Nephron progenitor cell (in vitro differentiated cells): ENCODE results near the gene HOXA13.

Experiments used
- DNase-seq: peaks from one replicate; pipeline ENCODE4 v3.0.0; 2021
- H3K27ac Mint-ChIP-seq: 2 replicates; pipeline ENCODE4 v1.8.0; 2021; ENCODE audit warnings: mild to moderate bottlenecking, moderate library complexity, mixed read lengths
- H3K27me3 Mint-ChIP-seq: 2 replicates; pipeline ENCODE4 v1.8.0; 2021; ENCODE audit warnings: mild to moderate bottlenecking, low read depth, mixed read lengths; ENCODE audit not compliant: poor library complexity
- H3K36me3 Mint-ChIP-seq: 2 replicates; pipeline ENCODE4 v1.8.0; 2021; ENCODE audit warnings: low read depth, mixed read lengths
- H3K4me1 Mint-ChIP-seq: 2 replicates; pipeline ENCODE4 v1.8.0; 2021; ENCODE audit warnings: mixed read lengths
- H3K4me3 Mint-ChIP-seq: 2 replicates; pipeline ENCODE4 v1.8.0; 2021; ENCODE audit warnings: mild to moderate bottlenecking, moderate library complexity, mixed read lengths
- H3K9me3 Mint-ChIP-seq: 2 replicates; pipeline ENCODE4 v1.8.0; 2021; ENCODE audit warnings: mild to moderate bottlenecking, moderate library complexity, mixed read lengths
- TF ChIP-seq, protein P1 (sequence below): fragments of 200-600 bp; sonication (generic); IDR thresholded peaks from 2 replicates; pipeline ENCODE4 v1.5.0; 2021; ENCODE audit warnings: antibody characterized with exemption

HOXA13 gene

DNA sequence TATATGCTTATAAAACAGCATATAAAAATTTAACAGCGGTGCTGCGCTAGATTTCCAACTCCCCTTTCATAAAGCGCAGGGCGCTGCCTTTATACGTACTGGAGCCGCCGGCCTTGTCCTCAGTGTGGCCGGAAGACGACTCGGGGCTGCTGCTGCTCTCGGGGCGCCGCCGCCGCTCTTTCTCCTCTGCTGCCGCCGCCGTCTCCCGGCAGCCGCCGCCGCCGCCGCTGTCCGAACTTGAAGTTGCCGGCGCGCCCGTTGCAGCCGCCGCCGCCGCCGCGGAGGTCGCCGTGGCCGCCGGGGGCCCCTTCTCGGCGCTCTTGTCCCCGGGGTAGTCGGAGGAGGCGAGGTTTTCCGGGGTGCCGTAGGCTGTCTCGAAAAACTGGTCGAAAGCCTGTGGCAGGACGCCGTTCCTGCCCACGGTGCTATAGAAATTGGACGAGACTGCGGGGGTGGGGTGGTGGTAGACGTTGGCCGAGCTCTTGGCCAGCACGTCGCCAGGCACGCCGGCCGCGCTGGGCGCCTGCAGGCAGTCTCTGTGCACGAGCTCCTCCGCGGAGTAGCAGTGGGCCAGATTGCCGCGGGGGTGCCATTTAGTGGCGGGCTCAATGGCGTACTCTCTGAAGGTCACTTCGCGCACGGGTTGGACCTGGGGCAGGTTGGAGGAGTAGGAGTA, 15.4 kb downstream of the HOXA13 start:
- Mint-ChIP-seq H3K27ac (peak overlapping the region; percentile 83), H3K9me3 (no peaks in the 10 kb centered on the region), H3K27me3 (peaks cover 83% of the 10 kb centered on the region), H3K4me3 (peak overlapping the region; percentile 82), H3K36me3 (peaks cover 4% of the 10 kb centered on the region), H3K4me1 (peaks cover 75% of the 10 kb centered on the region)
- TF ChIP-seq, protein P1, sequence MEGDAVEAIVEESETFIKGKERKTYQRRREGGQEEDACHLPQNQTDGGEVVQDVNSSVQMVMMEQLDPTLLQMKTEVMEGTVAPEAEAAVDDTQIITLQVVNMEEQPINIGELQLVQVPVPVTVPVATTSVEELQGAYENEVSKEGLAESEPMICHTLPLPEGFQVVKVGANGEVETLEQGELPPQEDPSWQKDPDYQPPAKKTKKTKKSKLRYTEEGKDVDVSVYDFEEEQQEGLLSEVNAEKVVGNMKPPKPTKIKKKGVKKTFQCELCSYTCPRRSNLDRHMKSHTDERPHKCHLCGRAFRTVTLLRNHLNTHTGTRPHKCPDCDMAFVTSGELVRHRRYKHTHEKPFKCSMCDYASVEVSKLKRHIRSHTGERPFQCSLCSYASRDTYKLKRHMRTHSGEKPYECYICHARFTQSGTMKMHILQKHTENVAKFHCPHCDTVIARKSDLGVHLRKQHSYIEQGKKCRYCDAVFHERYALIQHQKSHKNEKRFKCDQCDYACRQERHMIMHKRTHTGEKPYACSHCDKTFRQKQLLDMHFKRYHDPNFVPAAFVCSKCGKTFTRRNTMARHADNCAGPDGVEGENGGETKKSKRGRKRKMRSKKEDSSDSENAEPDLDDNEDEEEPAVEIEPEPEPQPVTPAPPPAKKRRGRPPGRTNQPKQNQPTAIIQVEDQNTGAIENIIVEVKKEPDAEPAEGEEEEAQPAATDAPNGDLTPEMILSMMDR, result no peak
- peak; percentile 71 for DNase-seq

DNA sequence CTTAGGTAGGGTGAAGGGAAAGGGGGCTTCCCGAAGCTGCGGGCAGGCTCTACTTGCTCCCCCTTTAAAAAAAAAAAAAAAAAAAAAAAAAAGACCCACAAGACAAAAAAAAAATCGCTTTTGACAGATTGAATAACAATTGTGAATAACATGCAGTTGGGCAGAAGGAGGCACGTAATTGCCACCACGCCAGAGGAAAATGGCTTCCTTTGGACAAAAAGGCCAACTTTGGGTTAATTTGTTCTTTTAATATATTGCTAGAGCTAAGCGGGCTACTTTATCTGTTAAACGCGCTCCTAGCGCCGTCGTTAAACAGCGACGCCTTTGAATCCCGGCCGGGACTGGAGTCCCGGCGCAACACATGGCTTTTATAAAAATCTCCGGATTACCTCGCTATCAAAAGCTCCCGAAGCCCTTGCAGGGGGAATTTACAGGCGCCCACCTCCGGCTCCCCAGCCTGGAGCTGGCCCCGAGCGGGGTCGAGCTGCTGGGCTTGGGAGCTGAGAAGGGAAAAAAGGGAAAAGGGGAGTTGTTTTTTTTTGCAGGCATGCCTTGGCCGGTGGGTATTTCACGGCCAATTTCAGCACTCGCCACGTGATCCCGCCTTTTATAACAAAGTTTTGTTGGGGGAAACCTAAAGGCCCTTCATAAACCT, 16.1 kb downstream of the HOXA13 start:
- H3K4me3 Mint-ChIP-seq, result peak overlapping the region; percentile 82
- peak overlapping the region; percentile 61 for H3K27ac Mint-ChIP-seq
- peaks cover 83% of the 10 kb centered on the region for H3K27me3 Mint-ChIP-seq

DNA sequence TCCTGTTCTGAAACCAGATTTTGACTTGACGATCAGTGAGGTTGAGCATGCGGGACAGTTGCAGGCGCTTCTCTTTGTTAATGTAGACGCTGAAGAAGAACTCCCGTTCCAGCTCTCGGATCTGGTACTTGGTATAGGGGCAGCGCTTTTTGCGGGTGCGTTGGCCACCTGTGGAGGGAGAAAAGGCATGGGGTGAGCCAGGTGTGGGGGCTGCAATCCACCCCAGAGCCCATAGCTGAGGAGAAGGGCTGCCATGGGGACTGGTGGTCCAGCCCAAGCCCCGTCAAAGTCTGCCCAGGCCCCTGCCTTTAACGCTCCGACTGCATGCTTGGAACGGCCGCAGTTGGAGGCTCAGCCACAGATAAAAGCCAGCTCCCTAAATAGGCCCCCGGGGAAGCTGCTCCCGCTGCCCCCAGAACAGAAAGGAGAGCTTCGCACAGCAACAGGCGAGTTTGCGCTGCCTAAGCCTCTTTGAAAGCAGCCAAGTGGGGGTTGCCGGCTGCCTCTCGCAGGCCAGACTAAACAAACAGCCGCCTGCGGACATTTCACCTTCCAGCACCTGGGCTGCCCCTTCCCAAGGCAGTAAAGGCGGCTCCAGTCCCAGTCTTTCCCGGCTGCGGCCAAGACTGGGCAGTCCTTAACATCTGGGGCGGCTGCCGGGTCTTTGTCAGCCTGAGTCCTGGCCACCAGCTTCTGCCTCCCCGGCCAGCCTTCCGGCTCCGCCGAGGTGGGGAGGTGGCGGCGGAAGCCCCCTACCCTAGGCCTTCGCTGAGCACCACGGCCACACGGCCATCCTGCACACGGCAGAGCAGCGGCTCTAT, 16.8 kb downstream of the HOXA13 start:
- H3K9me3 Mint-ChIP-seq, result no peaks in the 10 kb centered on the region
- H3K4me3 Mint-ChIP-seq, result peak overlapping the region; percentile 82
- H3K36me3 Mint-ChIP-seq, result peaks cover 4% of the 10 kb centered on the region
- TF ChIP-seq, protein P1, result no peak
- H3K4me1 Mint-ChIP-seq, result peaks cover 75% of the 10 kb centered on the region
- H3K27ac Mint-ChIP-seq, result no peak overlapping the region
- peaks cover 83% of the 10 kb centered on the region for H3K27me3 Mint-ChIP-seq
- DNase-seq, result peak; percentile 47

More for the DNA sequence above, 16.1 kb downstream of the HOXA13 start:
- peaks cover 4% of the 10 kb centered on the region for H3K36me3 Mint-ChIP-seq
- DNase-seq, result peak; percentile 20
- TF ChIP-seq, protein P1, result no peak
- peaks cover 75% of the 10 kb centered on the region for H3K4me1 Mint-ChIP-seq
- no peaks in the 10 kb centered on the region for H3K9me3 Mint-ChIP-seq

DNA sequence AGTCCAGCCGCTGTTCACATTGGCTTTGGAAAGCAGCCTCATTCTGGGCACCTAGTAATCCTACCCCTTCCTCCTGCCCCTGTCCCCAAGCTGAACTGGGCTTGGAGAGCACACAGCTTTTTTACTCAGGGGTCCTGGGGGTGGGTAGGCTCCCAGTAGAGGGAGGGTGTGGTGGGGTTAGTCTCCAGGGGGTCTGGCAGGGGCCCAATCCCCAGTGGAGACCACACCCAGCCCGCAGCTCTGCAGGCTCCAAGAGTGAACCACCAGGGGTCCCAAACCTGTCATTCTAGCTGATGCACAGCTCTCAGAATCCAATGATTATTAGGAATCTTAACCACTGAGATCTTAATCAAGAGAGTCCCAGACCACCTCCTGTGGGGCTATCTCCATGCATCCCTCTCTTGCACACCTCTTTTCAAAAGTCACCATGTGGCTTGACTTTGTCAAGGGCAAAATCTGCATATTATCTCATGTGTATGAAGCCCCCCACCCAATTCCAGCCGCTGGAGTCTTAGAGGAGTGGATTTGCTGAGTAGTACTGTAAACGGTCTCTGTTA, 17.5 kb downstream of the HOXA13 start:
- H3K36me3 Mint-ChIP-seq, result peaks cover 4% of the 10 kb centered on the region
- H3K27me3 Mint-ChIP-seq, result peaks cover 81% of the 10 kb centered on the region
- peaks cover 75% of the 10 kb centered on the region for H3K4me1 Mint-ChIP-seq
- DNase-seq, result peak; percentile 14
- no peak overlapping the region for H3K27ac Mint-ChIP-seq
- no peaks in the 10 kb centered on the region for H3K9me3 Mint-ChIP-seq
- peak overlapping the region; percentile 97 for H3K4me3 Mint-ChIP-seq
- TF ChIP-seq, protein P1, result no peak

DNA sequence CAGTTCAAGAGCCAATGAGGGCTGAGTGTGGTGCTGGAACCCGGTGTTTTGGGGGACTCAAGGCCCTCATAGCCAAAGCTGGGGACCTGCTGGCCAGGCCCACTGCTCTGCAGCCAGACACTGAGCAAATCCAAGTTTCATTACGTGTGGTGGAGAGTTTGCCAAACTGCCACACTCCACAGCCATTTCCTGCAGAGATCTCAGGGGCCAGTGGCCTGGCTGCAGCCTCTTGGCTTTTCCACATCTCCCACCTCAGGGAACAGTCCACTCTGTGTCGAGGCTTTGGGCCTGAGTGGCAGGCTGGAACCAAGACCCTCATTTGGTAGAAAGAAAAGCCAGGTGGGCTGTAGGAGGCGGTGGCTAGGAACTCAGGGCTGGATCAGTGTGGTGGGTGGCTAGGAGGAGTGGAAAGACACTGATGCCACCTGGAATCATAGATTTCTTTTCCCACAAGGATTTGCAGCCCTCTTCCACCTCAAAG, 18.1 kb downstream of the HOXA13 start:
- Mint-ChIP-seq H3K9me3 (no peaks in the 10 kb centered on the region), H3K27ac (no peak overlapping the region), H3K4me3 (peak overlapping the region; percentile 97), H3K4me1 (peaks cover 76% of the 10 kb centered on the region), H3K27me3 (peaks cover 76% of the 10 kb centered on the region), H3K36me3 (peaks cover 4% of the 10 kb centered on the region)
- peak; percentile 4 for DNase-seq
- TF ChIP-seq, protein P1, result no peak
